Breast epithelium (tissue), 4 donors: ENCODE data around the gene LHX1. TPM values are rescaled to one million over a fixed set of nuclear protein-coding genes. Genes with fewer than 3 reads are reported as not detected.

Experiments
- DNase-seq, 2 donors: peaks; one replicate each; pipeline ENCODE4 v3.0.0-alpha.2; 2019; ENCODE audit warnings: low spot score in 2 of 2
- H3K27ac ChIP-seq, 2 donors: fragments of 200-600 bp; sonication (generic) in 1 of 2; one replicate each; pipeline ENCODE4 v1.5.1; 2016 to 2019; ENCODE audit warnings: mild to moderate bottlenecking in 1 of 2
- H3K27me3 ChIP-seq, 2 donors: fragments of 200-600 bp; sonication (generic) in 1 of 2; one replicate each; pipeline versions ENCODE4 v1.5.1 to v1.6.0; 2017 to 2019; ENCODE audit warnings: control low read depth in 1 of 2, mild to moderate bottlenecking in 1 of 2
- H3K36me3 ChIP-seq: fragments of 200-600 bp; one replicate; pipeline ENCODE4 v1.5.1; 2019
- H3K4me1 ChIP-seq, 2 donors: fragments of 200-600 bp; sonication (generic); one replicate each; pipeline ENCODE4 v1.5.1; 2016 to 2019; ENCODE audit warnings: control low read depth in 1 of 2
- H3K4me3 ChIP-seq, 3 donors: fragments of 200-600 bp; sonication (generic); 1 replicate in 2 of 3; 2 replicates in 1 of 3; pipeline ENCODE4 v1.5.1; 2016 to 2019; ENCODE audit warnings: mild to moderate bottlenecking in 3 of 3, moderate library complexity in 2 of 3
- H3K9me3 ChIP-seq, 2 donors: fragments of 200-600 bp; sonication (generic) in 1 of 2; one replicate each; pipeline ENCODE4 v1.5.1; 2016 to 2019; ENCODE audit warnings: control low read depth in 1 of 2
- CTCF ChIP-seq, 3 donors: fragments of 450-650 bp; IDR thresholded peaks; one replicate each; pipeline ENCODE4 v1.5.1; 2016 to 2017; ENCODE audit warnings: antibody characterized with exemption in 3 of 3, mild to moderate bottlenecking in 3 of 3, moderate library complexity in 3 of 3
- POLR2A ChIP-seq: fragments of 450-650 bp; IDR thresholded peaks from one replicate; pipeline ENCODE4 v1.6.1; 2016; ENCODE audit warnings: antibody characterized with exemption, mild to moderate bottlenecking, moderate library complexity
- POLR2AphosphoS5 ChIP-seq, 3 donors: sonication (generic); formaldehyde crosslinking; IDR thresholded peaks; one replicate each; pipeline ENCODE4 v1.6.1; 2017; ENCODE audit warnings: antibody characterized with exemption in 3 of 3
- intact Hi-C: fragments of 100-400 bp; cut with DNase I; formaldehyde crosslinking; loops from one replicate; pipeline ENCODE4 v1.15.1; 2023; ENCODE audit warnings: low total_unique reads
- total RNA-seq, 3 donors: library from RNA; depleted of rRNA; stranded (reverse); fragments of >200 nt; gene quantifications; one replicate each; pipeline ENCODE4 v1.1.0, GENCODE V29; 2016

The LHX1 gene
- total RNA-seq, 3 donors from 2014 or later, result not detected

DNA sequence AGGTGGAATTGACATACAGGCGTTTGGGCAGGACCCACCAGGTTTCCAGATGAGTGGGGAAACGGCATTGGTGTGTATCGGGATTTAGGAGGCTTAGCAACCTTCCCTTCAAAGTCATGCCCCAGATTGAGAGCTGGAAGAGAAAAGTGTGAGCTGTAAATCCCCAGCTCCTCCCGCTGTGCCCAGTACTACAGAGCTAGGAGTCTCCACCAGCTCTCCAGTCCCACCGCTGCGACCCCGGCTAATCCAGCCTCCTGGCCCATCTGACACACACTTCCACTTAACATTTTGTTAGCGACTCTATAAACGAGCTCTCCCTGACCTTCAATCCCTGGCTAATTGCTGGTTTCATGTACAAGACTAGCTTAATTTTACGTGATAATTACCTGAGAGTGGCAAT is 29.9 kb upstream of the LHX1 start:
- H3K27ac ChIP-seq, result no peak overlapping the region
- intact Hi-C loops, result no loop called here
- no peaks in the 10 kb centered on the region for H3K36me3 ChIP-seq
- peaks cover 0 to 36% of the 10 kb centered on the region in 2 donors for H3K27me3 ChIP-seq
- DNase-seq, result no peak
- H3K4me3 ChIP-seq, result no peak overlapping the region
- H3K9me3 ChIP-seq, result no peaks in the 10 kb centered on the region
- H3K4me1 ChIP-seq, result no peaks in the 10 kb centered on the region
- TF ChIP-seq CTCF (IDR thresholded peaks at IDR 0.05), result no peak

GRCh38 chr17:36910513-36910912 is 26.8 kb upstream of the LHX1 start:
- no peak for DNase-seq
- H3K4me1 ChIP-seq, result no peaks in the 10 kb centered on the region
- no peak overlapping the region for H3K27ac ChIP-seq
- intact Hi-C loops, result no loop called here
- H3K27me3 ChIP-seq, result peaks cover 0 to 47% of the 10 kb centered on the region in 2 donors
- no peaks in the 10 kb centered on the region for H3K36me3 ChIP-seq
- H3K4me3 ChIP-seq, result no peak overlapping the region
- no peaks in the 10 kb centered on the region for H3K9me3 ChIP-seq
- no peak for TF ChIP-seq POLR2AphosphoS5 (IDR thresholded peaks at IDR 0.05)
- no peak for TF ChIP-seq CTCF (IDR thresholded peaks at IDR 0.05)
- TF ChIP-seq POLR2A, result no peak

- H3K9me3 ChIP-seq, result no peaks in the 10 kb centered on the region
- no peaks in the 10 kb centered on the region for H3K36me3 ChIP-seq
- DNase-seq, result no peak
- no peaks in the 10 kb centered on the region for H3K4me1 ChIP-seq
- no peak overlapping the region for H3K4me3 ChIP-seq
- intact Hi-C loops, result no loop called here
- TF ChIP-seq CTCF (IDR thresholded peaks at IDR 0.05) (no peak), POLR2A (no peak), POLR2AphosphoS5 (IDR thresholded peaks at IDR 0.05) (no peak)
- H3K27ac ChIP-seq, result no peak overlapping the region
- H3K27me3 ChIP-seq, result peaks cover 0 to 47% of the 10 kb centered on the region in 2 donors
Measured at GRCh38 chr17:36911001-36911400, 26.3 kb upstream of the LHX1 start.

GRCh38 chr17:36913132-36913531 is 24.1 kb upstream of the LHX1 start:
- H3K27me3 ChIP-seq, result peaks cover 0 to 34% of the 10 kb centered on the region in 2 donors
- intact Hi-C loops, result no loop called here
- no peak for DNase-seq
- no peak overlapping the region for H3K4me3 ChIP-seq
- H3K36me3 ChIP-seq, result no peaks in the 10 kb centered on the region
- no peaks in the 10 kb centered on the region for H3K4me1 ChIP-seq
- no peaks in the 10 kb centered on the region for H3K9me3 ChIP-seq
- TF ChIP-seq POLR2AphosphoS5 (IDR thresholded peaks at IDR 0.05) (no peak), POLR2A (no peak), CTCF (IDR thresholded peaks at IDR 0.05) (no peak)
- H3K27ac ChIP-seq, result no peak overlapping the region

DNA sequence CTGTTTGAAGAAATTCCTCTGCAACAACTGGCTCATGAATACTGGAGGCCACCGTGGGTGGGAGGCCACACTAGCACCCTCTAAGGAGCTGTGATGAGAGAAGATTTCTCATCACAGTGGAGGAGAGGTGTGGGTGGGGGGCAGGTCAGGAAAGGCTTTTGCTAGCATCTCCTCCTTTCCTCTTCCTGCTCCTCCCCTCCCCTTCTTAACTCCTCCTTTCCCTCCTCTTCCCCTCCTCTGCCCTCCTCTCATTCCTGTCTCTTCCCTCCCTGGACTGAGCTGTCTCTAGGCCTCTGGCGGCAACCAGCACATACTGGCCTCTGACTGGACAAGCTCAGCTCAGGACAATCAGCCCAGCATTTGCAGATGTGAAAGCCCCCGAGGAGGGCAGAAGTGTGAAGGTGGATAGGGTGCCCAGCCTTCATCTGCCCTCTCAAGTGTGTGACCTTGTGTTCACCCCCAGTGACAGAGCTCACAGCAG is 19.0 kb upstream of the LHX1 start:
- H3K27me3 ChIP-seq, result peaks cover 0 to 21% of the 10 kb centered on the region in 2 donors

More for the DNA sequence above, 19.0 kb upstream of the LHX1 start:
- no peak overlapping the region for H3K4me3 ChIP-seq
- intact Hi-C loops, result no loop called here
- no peak for DNase-seq
- H3K36me3 ChIP-seq, result no peaks in the 10 kb centered on the region
- no peak overlapping the region for H3K27ac ChIP-seq
- no peak for TF ChIP-seq POLR2AphosphoS5 (IDR thresholded peaks at IDR 0.05)
- no peak for TF ChIP-seq POLR2A
- no peak for TF ChIP-seq CTCF (IDR thresholded peaks at IDR 0.05)
- no peaks in the 10 kb centered on the region for H3K4me1 ChIP-seq
- no peaks in the 10 kb centered on the region for H3K9me3 ChIP-seq
